HEK293 (cell line): Measurements from ENCODE around the gene ERCC2.

Experiments
- ZBTB1 ChIP-seq: fragments of 450-650 bp; formaldehyde crosslinking; IDR thresholded peaks from 2 replicates; pipeline ENCODE4 v1.5.1; 2016; ENCODE audit warnings: missing biosample characterization, missing genetic modification characterization
- ZBTB17 ChIP-seq: fragments of 450-650 bp; formaldehyde crosslinking; IDR thresholded peaks from 2 replicates; pipeline ENCODE4 v1.5.1; 2016; ENCODE audit warnings: missing biosample characterization, missing genetic modification characterization
- ZNF121 ChIP-seq: fragments of 450-650 bp; formaldehyde crosslinking; IDR thresholded peaks from 2 replicates; pipeline ENCODE4 v1.5.1; 2016; ENCODE audit warnings: missing biosample characterization, missing genetic modification characterization
- ZNF660 ChIP-seq: fragments of 450-650 bp; IDR thresholded peaks from 2 replicates; pipeline ENCODE4 v1.5.1; 2018; ENCODE audit warnings: missing biosample characterization, mild to moderate bottlenecking, missing genetic modification characterization
- ZNF830 ChIP-seq: fragments of 450-650 bp; IDR thresholded peaks from 2 replicates; pipeline ENCODE4 v1.5.0; 2018; ENCODE audit warnings: missing biosample characterization, missing genetic modification characterization, low read depth, mild to moderate bottlenecking, moderate library complexity
- TF ChIP-seq, protein P1 (sequence below): fragments of 450-650 bp; formaldehyde crosslinking; IDR thresholded peaks from 2 replicates; pipeline ENCODE4 v1.5.1; 2016; ENCODE audit warnings: missing biosample characterization, missing genetic modification characterization
- TF ChIP-seq, protein P2 (sequence below): fragments of 450-650 bp; formaldehyde crosslinking; IDR thresholded peaks from 2 replicates; pipeline ENCODE4 v1.5.1; 2016; ENCODE audit warnings: missing biosample characterization, missing genetic modification characterization
- TF ChIP-seq, protein P3 (sequence below): fragments of 450-650 bp; formaldehyde crosslinking; IDR thresholded peaks from 2 replicates; pipeline ENCODE4 v1.5.1; 2016; ENCODE audit warnings: missing biosample characterization, missing genetic modification characterization

DNA sequence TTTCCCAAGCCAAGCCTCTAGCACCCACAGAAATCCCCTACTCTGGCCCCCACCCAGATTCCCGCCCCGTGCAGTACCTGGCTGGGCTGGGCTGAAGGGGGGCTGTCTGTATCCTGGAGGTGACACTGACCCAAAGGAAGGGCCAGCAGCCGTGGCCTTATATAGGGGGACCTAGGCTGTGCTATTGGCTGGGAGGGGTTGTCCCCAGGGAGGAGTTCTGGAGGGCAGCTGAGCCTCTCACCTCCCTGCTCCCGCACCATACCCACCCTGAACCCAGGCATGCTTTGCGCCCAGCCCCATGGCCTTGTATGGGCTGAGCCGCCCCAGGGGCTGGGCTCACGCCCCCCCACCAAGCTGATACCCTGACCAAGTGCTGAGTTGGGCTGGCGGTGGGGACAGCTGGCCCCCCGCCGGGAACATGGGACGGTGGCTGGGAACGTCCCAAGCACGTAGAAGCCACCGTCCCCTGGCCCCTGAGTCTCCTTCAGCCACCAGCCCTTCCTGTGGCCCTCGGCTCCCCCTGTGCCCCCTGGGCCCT lies 47.6 kb downstream of the ERCC2 start, which contains the start of gene CKM:
- TF ChIP-seq ZBTB17, result no peak
- no peak for TF ChIP-seq ZBTB1
- TF ChIP-seq, protein P1, sequence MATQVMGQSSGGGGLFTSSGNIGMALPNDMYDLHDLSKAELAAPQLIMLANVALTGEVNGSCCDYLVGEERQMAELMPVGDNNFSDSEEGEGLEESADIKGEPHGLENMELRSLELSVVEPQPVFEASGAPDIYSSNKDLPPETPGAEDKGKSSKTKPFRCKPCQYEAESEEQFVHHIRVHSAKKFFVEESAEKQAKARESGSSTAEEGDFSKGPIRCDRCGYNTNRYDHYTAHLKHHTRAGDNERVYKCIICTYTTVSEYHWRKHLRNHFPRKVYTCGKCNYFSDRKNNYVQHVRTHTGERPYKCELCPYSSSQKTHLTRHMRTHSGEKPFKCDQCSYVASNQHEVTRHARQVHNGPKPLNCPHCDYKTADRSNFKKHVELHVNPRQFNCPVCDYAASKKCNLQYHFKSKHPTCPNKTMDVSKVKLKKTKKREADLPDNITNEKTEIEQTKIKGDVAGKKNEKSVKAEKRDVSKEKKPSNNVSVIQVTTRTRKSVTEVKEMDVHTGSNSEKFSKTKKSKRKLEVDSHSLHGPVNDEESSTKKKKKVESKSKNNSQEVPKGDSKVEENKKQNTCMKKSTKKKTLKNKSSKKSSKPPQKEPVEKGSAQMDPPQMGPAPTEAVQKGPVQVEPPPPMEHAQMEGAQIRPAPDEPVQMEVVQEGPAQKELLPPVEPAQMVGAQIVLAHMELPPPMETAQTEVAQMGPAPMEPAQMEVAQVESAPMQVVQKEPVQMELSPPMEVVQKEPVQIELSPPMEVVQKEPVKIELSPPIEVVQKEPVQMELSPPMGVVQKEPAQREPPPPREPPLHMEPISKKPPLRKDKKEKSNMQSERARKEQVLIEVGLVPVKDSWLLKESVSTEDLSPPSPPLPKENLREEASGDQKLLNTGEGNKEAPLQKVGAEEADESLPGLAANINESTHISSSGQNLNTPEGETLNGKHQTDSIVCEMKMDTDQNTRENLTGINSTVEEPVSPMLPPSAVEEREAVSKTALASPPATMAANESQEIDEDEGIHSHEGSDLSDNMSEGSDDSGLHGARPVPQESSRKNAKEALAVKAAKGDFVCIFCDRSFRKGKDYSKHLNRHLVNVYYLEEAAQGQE (tag by site-specific recombination), result no peak
- TF ChIP-seq, protein P2, sequence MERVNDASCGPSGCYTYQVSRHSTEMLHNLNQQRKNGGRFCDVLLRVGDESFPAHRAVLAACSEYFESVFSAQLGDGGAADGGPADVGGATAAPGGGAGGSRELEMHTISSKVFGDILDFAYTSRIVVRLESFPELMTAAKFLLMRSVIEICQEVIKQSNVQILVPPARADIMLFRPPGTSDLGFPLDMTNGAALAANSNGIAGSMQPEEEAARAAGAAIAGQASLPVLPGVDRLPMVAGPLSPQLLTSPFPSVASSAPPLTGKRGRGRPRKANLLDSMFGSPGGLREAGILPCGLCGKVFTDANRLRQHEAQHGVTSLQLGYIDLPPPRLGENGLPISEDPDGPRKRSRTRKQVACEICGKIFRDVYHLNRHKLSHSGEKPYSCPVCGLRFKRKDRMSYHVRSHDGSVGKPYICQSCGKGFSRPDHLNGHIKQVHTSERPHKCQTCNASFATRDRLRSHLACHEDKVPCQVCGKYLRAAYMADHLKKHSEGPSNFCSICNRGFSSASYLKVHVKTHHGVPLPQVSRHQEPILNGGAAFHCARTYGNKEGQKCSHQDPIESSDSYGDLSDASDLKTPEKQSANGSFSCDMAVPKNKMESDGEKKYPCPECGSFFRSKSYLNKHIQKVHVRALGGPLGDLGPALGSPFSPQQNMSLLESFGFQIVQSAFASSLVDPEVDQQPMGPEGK, result 0 out of 2 replicates have a peak, but pooled peaks have one; percentile 28
- TF ChIP-seq ZNF830 (tag by site-specific recombination), result no peak
- TF ChIP-seq, protein P3, sequence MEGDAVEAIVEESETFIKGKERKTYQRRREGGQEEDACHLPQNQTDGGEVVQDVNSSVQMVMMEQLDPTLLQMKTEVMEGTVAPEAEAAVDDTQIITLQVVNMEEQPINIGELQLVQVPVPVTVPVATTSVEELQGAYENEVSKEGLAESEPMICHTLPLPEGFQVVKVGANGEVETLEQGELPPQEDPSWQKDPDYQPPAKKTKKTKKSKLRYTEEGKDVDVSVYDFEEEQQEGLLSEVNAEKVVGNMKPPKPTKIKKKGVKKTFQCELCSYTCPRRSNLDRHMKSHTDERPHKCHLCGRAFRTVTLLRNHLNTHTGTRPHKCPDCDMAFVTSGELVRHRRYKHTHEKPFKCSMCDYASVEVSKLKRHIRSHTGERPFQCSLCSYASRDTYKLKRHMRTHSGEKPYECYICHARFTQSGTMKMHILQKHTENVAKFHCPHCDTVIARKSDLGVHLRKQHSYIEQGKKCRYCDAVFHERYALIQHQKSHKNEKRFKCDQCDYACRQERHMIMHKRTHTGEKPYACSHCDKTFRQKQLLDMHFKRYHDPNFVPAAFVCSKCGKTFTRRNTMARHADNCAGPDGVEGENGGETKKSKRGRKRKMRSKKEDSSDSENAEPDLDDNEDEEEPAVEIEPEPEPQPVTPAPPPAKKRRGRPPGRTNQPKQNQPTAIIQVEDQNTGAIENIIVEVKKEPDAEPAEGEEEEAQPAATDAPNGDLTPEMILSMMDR, result no peak
- no peak for TF ChIP-seq ZNF121
- TF ChIP-seq ZNF660 (tag by site-specific recombination), result no peak
